GM21423 (cell line): ENCODE data around the gene PLIN3.
"Not testable (repeated sequence)": the region's sequence is repeated elsewhere in the genome, so short reads cannot be mapped to it uniquely, and the experiment has no call there.

Source experiments
- ATAC-seq: cut with Tn5 transposase; IDR thresholded peaks from one replicate; pipeline ENCODE4 v1.9.1; 2021; ENCODE audit warnings: mild to moderate bottlenecking, moderate library complexity; ENCODE audit not compliant: unreplicated experiment

Gene PLIN3

GRCh38 chr19:4891066-4891465, 23.6 kb upstream of the PLIN3 start:
- ATAC-seq: no peak

- ATAC-seq: no peak
Measured at GRCh38 chr19:4889034-4889815, 21.8 kb upstream of the PLIN3 start.

- ATAC-seq: not testable (repeated sequence)
Measured at GRCh38 chr19:4887803-4888202, 20.3 kb upstream of the PLIN3 start.

- not testable (repeated sequence) for ATAC-seq
Measured at GRCh38 chr19:4884993-4885392, 17.5 kb upstream of the PLIN3 start.

- not testable (repeated sequence) for ATAC-seq
Measured at GRCh38 chr19:4882874-4883273, 15.4 kb upstream of the PLIN3 start.

GRCh38 chr19:4879041-4879440, 11.6 kb upstream of the PLIN3 start:
- no peak for ATAC-seq

- no peak for ATAC-seq
Measured at GRCh38 chr19:4878491-4878968, 11.1 kb upstream of the PLIN3 start.

- ATAC-seq: no peak
Measured at GRCh38 chr19:4877753-4878490, 10.5 kb upstream of the PLIN3 start.

GRCh38 chr19:4873930-4874329, 6.5 kb upstream of the PLIN3 start:
- no peak for ATAC-seq

- no peak for ATAC-seq
Measured at GRCh38 chr19:4871711-4872110, 4.2 kb upstream of the PLIN3 start.

GRCh38 chr19:4870025-4870700, 2.7 kb upstream of the PLIN3 start:
- ATAC-seq: no peak

GRCh38 chr19:4868286-4868834, 893 bp upstream of the PLIN3 start:
- ATAC-seq: no peak

GRCh38 chr19:4866595-4867424, 657 bp downstream of the PLIN3 start:
- ATAC-seq: no peak

GRCh38 chr19:4861147-4861546, 6.3 kb downstream of the PLIN3 start:
- ATAC-seq: no peak

GRCh38 chr19:4859697-4860096, 7.8 kb downstream of the PLIN3 start:
- ATAC-seq: no peak

- not testable (repeated sequence) for ATAC-seq
Measured at GRCh38 chr19:4856468-4856867, 11.0 kb downstream of the PLIN3 start.

- not testable (repeated sequence) for ATAC-seq
Measured at GRCh38 chr19:4853506-4853905, 14.0 kb downstream of the PLIN3 start.

- no peak for ATAC-seq
Measured at GRCh38 chr19:4852484-4852883, 15.0 kb downstream of the PLIN3 start.

GRCh38 chr19:4851551-4852290, 15.7 kb downstream of the PLIN3 start:
- no peak for ATAC-seq

GRCh38 chr19:4849019-4849418, 18.4 kb downstream of the PLIN3 start:
- ATAC-seq: no peak
